Testis (tissue), 2 donors: Measurements from ENCODE around the gene DUS4L.

Experiments
- CTCF ChIP-seq, 3 experiments: fragments of 450-650 bp in 2 of 3; fragments of 200-600 bp in 1 of 3; sonication (generic) in 1 of 3; IDR thresholded peaks; one replicate each; pipeline ENCODE4 v1.5.1; 2016 to 2019; ENCODE audit warnings: antibody characterized with exemption in 3 of 3, mild to moderate bottlenecking in 2 of 3, moderate library complexity in 1 of 3
- POLR2A ChIP-seq: fragments of 450-650 bp; IDR thresholded peaks from one replicate; pipeline ENCODE4 v1.6.1; 2017; ENCODE audit warnings: antibody characterized with exemption, mild to moderate bottlenecking, moderate library complexity

DNA sequence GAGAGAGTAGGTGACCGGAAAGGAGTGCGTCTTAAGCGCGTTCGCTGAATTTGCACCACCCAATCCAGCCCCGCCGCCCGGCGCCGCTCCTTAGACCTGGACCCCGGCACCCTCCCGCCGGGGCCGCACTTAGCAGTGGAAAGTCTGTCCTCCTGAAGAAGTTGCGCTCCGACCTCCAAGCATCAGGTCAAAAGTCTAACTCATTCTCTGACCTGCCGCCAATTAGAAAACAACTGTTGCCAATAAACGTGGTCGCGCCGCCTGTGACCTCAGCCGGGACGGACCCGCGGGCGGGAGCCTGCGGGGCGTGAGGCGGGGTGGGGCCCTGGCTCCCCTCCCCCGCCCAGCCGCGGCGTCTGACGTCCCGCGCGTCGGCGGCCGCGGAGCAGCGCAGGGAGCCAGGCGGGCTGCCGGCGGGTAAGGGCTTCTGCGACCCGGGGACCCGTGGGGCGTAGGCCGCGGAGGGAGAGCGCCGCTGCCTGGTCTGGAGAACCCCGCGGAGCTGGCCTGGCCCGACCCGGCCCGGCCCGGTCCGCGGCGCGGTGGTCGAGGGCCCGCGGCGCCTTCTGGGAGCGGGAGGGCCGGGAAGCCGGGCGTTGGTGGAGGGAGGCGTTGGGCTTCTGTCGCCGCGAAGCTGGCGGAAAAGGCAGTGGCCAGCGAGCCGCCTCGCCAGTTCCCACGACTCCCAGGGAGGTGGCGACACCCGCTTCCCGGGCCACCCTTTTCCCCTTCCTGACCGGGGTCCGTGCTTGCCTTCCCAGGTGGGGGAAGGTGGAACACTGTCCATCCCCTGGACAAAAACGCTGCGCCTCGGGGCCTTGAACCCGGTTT lies 16.3 kb downstream of the DUS4L start, which contains the start of gene BCAP29:
- TF ChIP-seq CTCF (IDR thresholded peaks at IDR 0.05) = no peak
- no peak for TF ChIP-seq POLR2A
